AG09319 (cell line): ENCODE results near the gene PTDSS2.
"Not testable (repeated sequence)": the region's sequence is repeated elsewhere in the genome, so short reads cannot be mapped to it uniquely, and the experiment has no call there.

Experiments
- DNase-seq: peaks from one replicate; pipeline ENCODE4 v3.0.0-alpha.2; 2010; ENCODE audit warnings: low read depth; ENCODE audit errors: extremely low read depth
- TF ChIP-seq, protein P1 (sequence below): IDR thresholded peaks from 2 replicates; pipeline ENCODE4 v1.5.1; 2011; ENCODE audit warnings: low read depth, mild to moderate bottlenecking, inconsistent platforms, low read length, moderate library complexity

Gene PTDSS2

DNA sequence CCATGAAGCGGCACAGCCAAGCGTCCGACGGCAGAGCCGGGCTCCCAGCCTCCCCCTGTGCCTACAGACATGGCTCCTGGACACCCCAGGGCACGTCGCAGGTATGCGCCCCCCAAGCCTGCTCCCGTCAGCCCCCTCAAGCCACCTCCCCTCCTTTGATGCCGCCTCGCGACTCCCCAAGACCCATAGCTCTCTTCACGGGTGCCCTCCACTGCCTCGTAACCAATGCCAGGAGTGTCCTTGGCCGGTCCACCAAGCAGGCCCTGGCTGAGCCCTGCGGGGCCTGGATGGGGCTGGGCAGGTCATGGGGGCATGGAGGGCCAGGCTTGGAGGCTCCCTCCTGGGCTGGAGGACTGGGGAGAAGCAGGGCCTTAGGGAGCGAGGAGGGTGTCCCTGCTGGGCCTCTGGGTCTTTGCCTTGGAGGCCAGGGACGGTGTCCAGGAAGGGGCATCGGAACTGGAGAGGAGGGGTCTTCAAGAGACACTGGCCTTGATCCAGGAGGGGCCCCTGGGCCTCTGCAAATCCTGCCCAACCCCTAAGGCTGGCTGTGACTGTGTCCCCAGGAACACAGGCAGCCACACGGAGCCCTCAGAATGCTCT, 17.5 kb upstream of the PTDSS2 start:
- TF ChIP-seq, protein P1, sequence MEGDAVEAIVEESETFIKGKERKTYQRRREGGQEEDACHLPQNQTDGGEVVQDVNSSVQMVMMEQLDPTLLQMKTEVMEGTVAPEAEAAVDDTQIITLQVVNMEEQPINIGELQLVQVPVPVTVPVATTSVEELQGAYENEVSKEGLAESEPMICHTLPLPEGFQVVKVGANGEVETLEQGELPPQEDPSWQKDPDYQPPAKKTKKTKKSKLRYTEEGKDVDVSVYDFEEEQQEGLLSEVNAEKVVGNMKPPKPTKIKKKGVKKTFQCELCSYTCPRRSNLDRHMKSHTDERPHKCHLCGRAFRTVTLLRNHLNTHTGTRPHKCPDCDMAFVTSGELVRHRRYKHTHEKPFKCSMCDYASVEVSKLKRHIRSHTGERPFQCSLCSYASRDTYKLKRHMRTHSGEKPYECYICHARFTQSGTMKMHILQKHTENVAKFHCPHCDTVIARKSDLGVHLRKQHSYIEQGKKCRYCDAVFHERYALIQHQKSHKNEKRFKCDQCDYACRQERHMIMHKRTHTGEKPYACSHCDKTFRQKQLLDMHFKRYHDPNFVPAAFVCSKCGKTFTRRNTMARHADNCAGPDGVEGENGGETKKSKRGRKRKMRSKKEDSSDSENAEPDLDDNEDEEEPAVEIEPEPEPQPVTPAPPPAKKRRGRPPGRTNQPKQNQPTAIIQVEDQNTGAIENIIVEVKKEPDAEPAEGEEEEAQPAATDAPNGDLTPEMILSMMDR: no peak
- DNase-seq: no peak

DNA sequence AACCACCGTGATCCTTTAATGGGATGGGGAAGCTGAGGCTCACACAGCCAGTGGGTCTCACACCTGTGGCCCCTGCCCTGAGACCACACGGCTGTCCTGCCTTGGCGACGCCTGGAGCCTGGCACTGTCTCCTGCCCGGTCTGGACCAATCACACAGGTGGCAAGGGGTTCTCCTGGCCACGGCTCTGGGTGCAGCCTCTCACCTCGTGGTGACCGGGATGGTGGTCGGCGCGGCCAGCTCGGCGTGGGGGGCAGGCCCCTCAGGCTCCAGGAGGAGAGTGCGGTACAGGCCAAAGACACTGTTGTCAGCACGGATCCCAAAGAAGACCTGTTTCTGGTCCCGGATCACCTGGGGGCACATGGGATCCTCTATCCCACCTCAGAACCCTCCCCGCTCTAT, 17.0 kb upstream of the PTDSS2 start:
- no peak for DNase-seq
- TF ChIP-seq, protein P1: no peak

DNA sequence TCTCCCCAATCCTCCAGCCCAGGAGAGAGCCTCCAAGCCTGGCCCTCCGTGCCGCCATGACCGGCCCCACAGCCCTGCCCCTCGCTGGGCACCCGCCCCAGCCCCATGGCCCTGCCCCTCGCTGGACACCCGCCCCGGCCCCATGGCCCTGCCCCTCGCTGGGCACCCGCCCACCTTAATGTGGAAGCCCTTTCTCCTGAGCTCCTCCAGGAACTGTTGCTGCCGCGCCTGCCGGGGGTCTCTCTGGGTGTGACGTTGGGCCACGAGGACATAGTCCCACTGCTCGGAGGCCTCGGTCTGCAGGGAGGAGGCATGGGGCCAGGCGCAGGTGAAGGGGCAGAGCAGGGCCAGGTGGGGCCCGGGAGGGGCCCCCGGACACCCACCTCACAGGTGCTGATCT, 16.4 kb upstream of the PTDSS2 start:
- DNase-seq: no peak
- TF ChIP-seq, protein P1: no peak

DNA sequence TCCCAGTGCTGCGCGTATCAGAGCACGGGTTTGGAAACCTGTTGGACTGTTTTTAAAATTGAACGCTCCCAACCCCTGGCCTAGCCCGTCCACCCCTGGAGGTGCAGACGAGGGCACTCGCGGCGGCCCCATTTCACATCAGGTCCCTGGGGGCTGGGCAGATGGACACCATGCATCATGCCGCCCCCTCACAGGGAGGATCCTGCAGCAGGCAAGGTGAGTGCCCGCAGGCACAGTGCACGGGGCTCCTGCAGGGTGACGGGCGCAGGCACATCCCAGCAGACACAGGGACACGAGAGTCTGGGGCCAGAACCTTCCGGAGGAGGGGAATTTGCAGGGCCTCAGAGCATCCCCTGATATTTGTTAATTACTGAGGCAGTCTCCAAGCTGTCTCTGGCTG, 15.6 kb upstream of the PTDSS2 start:
- DNase-seq: no peak
- TF ChIP-seq, protein P1: no peak

DNA sequence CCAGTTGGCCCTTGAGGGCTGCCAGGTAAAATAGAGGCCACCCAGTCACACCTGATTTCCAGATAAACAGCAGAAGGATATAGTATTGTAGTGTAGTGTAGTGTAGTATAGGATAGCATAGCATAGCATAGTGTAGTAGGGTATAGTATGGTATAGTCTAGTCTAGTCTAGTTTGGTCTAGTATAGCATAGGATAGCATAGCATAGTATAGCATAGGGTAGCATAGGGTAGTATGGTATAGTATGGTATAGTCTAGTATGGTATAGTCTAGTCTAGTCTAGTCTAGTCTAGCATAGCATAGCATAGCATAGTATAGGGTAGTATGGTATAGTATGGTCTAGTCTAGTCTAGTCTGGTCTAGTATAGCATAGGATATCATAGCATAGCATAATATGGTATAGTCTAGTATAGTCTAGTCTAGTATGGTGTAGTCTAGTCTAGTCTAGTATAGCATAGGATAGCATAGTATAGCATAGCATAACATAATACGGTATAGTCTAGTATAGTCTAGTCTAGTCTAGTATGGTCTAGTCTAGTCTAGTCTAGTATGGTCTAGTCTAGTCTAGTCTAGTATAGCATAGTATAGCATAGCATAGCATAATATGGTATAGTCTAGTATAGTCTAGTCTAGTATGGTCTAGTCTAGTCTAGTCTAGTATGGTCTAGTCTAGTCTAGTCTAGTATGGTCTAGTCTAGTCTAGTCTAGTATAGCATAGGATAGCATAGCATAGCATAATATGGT, 14.9 kb upstream of the PTDSS2 start:
- DNase-seq: not testable (repeated sequence)

DNA sequence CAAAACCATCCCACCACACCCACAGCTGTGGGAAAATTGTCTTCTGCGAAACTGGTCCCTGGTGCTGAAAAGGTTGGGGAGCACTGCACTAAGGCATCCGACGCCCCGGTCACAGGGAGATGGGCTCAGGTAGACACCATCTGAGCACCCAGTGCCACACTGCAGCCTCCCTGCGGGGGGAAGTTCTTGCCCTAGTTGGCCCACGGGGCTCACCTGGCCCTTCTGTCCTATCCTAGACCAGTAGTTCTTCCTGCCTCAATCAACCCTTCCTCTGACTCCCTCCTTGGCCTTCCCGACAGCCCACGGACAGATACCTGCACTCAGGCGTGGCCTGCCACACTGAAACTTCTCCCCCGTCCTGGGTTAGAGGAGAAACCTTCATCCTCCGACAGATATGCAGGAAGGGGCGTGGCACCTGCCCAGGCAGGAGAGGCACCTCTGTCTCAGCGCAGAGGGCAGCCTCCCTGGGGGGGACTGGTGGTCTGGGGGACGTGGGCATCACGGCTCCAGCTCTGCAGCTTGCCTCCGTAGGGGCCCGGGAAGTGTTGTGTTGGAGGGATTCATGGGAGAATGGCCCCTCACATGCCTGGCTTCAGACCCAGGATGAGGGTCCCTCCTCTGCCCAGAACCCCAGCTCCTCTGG, 12.7 kb upstream of the PTDSS2 start:
- DNase-seq: no peak
- TF ChIP-seq, protein P1: no peak

DNA sequence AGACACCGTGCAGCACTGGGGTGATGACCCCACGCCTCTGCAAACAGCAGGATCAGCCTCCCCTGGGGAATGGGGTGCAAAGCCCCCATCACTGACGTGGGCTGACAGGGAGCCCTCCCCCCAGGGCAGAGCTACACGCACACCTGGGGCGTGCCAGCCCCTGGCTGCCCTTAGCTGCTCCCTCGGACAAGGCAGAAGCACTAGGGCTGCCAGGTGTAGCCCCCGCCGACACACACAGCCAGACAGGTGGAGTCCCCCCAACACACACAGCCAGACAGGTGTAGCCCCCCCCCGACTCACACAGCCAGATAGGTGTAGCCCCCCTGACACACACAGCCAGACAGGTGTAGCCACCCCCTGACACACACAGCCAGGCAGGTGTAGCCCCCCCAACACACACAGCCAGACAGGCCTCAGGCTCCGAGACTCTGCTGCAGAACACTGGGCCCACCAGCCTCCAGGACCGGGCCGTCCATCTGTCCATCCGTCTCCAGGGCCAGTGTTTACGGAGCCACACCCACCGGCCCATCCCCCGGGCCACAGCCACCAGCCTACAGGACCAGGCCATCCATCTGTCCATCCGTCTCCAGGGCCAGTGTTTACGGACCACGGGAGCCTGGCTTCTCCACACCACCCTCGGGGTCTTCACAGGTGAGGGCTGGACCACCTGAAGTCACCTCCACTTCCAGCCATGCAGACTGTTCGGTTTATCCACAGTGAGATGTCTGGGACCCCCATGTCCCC, 11.8 kb upstream of the PTDSS2 start:
- no peak for DNase-seq
- TF ChIP-seq, protein P1: no peak
